K562 (cell line): ENCODE results near the gene NECTIN2. TPM values are rescaled to one million over a fixed set of nuclear protein-coding genes. Genes with fewer than 3 reads are reported as not detected.

ENCODE experiments used
- CAMTA2 ChIP-seq: fragments of 250-450 bp; sonication (Bioruptor Pico); conservative IDR thresholded peaks from 2 replicates; pipeline ENCODE4 v1.5.1; 2022
- CBFB ChIP-seq: sonication (generic); formaldehyde crosslinking; IDR thresholded peaks from 2 replicates; pipeline ENCODE4 v1.4.0; 2020; ENCODE audit warnings: mild to moderate bottlenecking, missing genetic modification reagents
- E2F1 ChIP-seq: sonication (generic); formaldehyde crosslinking; IDR thresholded peaks from 2 replicates; pipeline ENCODE4 v1.8.1; 2023; ENCODE audit warnings: mild to moderate bottlenecking, missing genetic modification reagents, moderate library complexity
- ETV6 ChIP-seq, 3 experiments: fragments of 150-350 bp in 1 of 3; sonication (generic) in 1 of 3; formaldehyde crosslinking in 1 of 3; IDR thresholded peaks; 2 replicates each; pipeline versions ENCODE4 v1.6.1 to v1.8.0; 2014 to 2022; ENCODE audit warnings: borderline replicate concordance in 2 of 3, low read depth in 2 of 3, antibody characterized with exemption in 1 of 3, low read length in 1 of 3, mild to moderate bottlenecking in 1 of 3, missing genetic modification reagents in 1 of 3
- EZH2 ChIP-seq: IDR thresholded peaks from 2 replicates; pipeline ENCODE4 v1.6.1; 2012; ENCODE audit warnings: low read depth, mild to moderate bottlenecking, inconsistent platforms, low read length, borderline replicate concordance
- LARP7 ChIP-seq: fragments of 450-650 bp; IDR thresholded peaks from 2 replicates; pipeline ENCODE4 v1.6.1; 2016
- MBD1 ChIP-seq: fragments of 250-450 bp; sonication (Bioruptor Pico); IDR thresholded peaks from 2 replicates; pipeline ENCODE4 v1.8.0; 2022; ENCODE audit warnings: inconsistent platforms
- MEIS2 ChIP-seq: fragments of 450-650 bp; IDR thresholded peaks from 2 replicates; pipeline ENCODE4 v1.6.1; 2014; ENCODE audit warnings: mild to moderate bottlenecking; ENCODE audit not compliant: partially characterized antibody
- NELFE ChIP-seq: IDR thresholded peaks from 2 replicates; pipeline ENCODE4 v1.6.1; 2011; ENCODE audit warnings: mild to moderate bottlenecking; ENCODE audit not compliant: insufficient read depth, insufficient read length
- NFYB ChIP-seq: IDR thresholded peaks from 2 replicates; pipeline ENCODE4 v1.6.1; 2011; ENCODE audit warnings: mild to moderate bottlenecking, moderate library complexity; ENCODE audit not compliant: insufficient read length; ENCODE audit errors: extremely low read depth
- PCBP1 ChIP-seq: fragments of 200-400 bp; formaldehyde crosslinking; IDR thresholded peaks from 2 replicates; pipeline ENCODE4 v1.6.1; 2018; ENCODE audit warnings: mild to moderate bottlenecking, low read depth, low read length; ENCODE audit not compliant: poor library complexity, severe bottlenecking
- PHF21A ChIP-seq: fragments of 450-650 bp; IDR thresholded peaks from 2 replicates; pipeline ENCODE4 v1.6.1; 2017; ENCODE audit warnings: low read depth, borderline replicate concordance
- PHTF2 ChIP-seq: fragments of 250-450 bp; sonication (Bioruptor Pico); IDR thresholded peaks from 2 replicates; pipeline ENCODE4 v1.5.0; 2021; ENCODE audit warnings: mild to moderate bottlenecking
- POLR2H ChIP-seq: IDR thresholded peaks from 2 replicates; pipeline ENCODE4 v1.6.1; 2016; ENCODE audit warnings: missing genetic modification characterization, low read depth, mild to moderate bottlenecking, control low read depth, missing compliant biosample characterization, moderate library complexity
- RBM22 ChIP-seq: fragments of 200-400 bp; formaldehyde crosslinking; IDR thresholded peaks from 2 replicates; pipeline ENCODE4 v1.6.1; 2018; ENCODE audit warnings: low read length, low read depth; ENCODE audit not compliant: poor library complexity, severe bottlenecking
- RHOXF2B ChIP-seq: fragments of 250-450 bp; sonication (Bioruptor Pico); conservative IDR thresholded peaks from 2 replicates; pipeline ENCODE4 v1.5.1; 2021
- SAP30 ChIP-seq: fragments of 200-600 bp; sonication (generic); IDR thresholded peaks from 2 replicates; pipeline ENCODE4 v1.6.1; 2012; ENCODE audit warnings: borderline replicate concordance, low read depth, mild to moderate bottlenecking, moderate library complexity, low read length, control low read depth, inconsistent platforms; ENCODE audit not compliant: insufficient read depth, poor library complexity, severe bottlenecking
- SRSF7 ChIP-seq: fragments of 200-400 bp; formaldehyde crosslinking; optimal IDR thresholded peaks from 2 replicates; pipeline ENCODE3; 2017; ENCODE audit warnings: mild to moderate bottlenecking, low read depth, low read length
- TAF9B ChIP-seq: fragments of 450-650 bp; IDR thresholded peaks from 2 replicates; pipeline ENCODE4 v1.6.1; 2018; ENCODE audit warnings: mild to moderate bottlenecking; ENCODE audit not compliant: partially characterized antibody
- ZBTB2 ChIP-seq: fragments of 450-650 bp; IDR thresholded peaks from 2 replicates; pipeline ENCODE4 v1.6.1; 2016; ENCODE audit warnings: antibody characterized with exemption
- ZNF280B ChIP-seq: fragments of 250-450 bp; sonication (Bioruptor Pico); IDR thresholded peaks from 2 replicates; pipeline ENCODE4 v1.5.1; 2021; ENCODE audit warnings: mild to moderate bottlenecking
- ZNF75A ChIP-seq: fragments of 450-650 bp; formaldehyde crosslinking; IDR thresholded peaks from 2 replicates; pipeline ENCODE4 v1.4.0; 2020; ENCODE audit warnings: mild to moderate bottlenecking
- polyA plus RNA-seq, 8 experiments: library from polyadenylated mRNA; depleted of rRNA in 4 of 8; stranded (reverse) in 5 of 8; unstranded in 3 of 8; fragments of >200 nt; fragmentation: Nextera tagmentation in 2 of 8; fragmentation: Illumina TruSeq in 1 of 8; extraction: Ambion mirVana in 2 of 8; extraction: Trizol in 1 of 8; gene quantifications; 2 replicates each; pipeline versions ENCODE4 v1.2.1 to v1.2.3, GENCODE V29; 2011 to 2014; ENCODE audit warnings: inconsistent platforms in 1 of 8, missing spikeins in 1 of 8
- total RNA-seq, 7 experiments: library from RNA; depleted of rRNA in 6 of 7; stranded (reverse); fragments of >200 nt in 6 of 7; fragmentation: Illumina TruSeq in 2 of 7; extraction: Trizol in 2 of 7; gene quantifications; 2 replicates each; pipeline versions ENCODE4 v1.2.1 to v1.2.3, GENCODE V29; 2011 to 2021; ENCODE audit warnings: low replicate concordance in 1 of 7

Gene NECTIN2
- total and polyA plus RNA-seq, 9 of the 15 experiments (the other 6 are each of a cell fraction or from before 2014, with no cell fraction given): 3.9 to 94.9 (median 34.9) TPM

- TF ChIP-seq MBD1: no peak
- no peak for TF ChIP-seq ETV6 (IDR thresholded peaks at IDR 0.05; ENCODE audit: borderline replicate concordance in 1 of 2, low read depth in 2 of 2, low read length in 1 of 2)
- TF ChIP-seq ETV6 (CRISPR knock-in tag; IDR thresholded peaks at IDR 0.05; ENCODE audit: borderline replicate concordance): no peak
- no peak for TF ChIP-seq E2F1 (CRISPR knock-in tag)
- no peak for TF ChIP-seq PHTF2 (CRISPR knock-in tag)
- TF ChIP-seq ZNF280B (CRISPR knock-in tag): no peak
- no peak for TF ChIP-seq PHF21A
- no peak for TF ChIP-seq RHOXF2B (CRISPR knock-in tag)
- TF ChIP-seq LARP7: no peak
- TF ChIP-seq EZH2: no peak
- no peak for TF ChIP-seq NELFE
- TF ChIP-seq SAP30: peak; percentile 31
- TF ChIP-seq POLR2H (tag): no peak
- TF ChIP-seq NFYB: no peak
- 0 out of 2 replicates have a peak, but pooled peaks have one; percentile 46 for TF ChIP-seq ZBTB2
- no peak for TF ChIP-seq MEIS2
- TF ChIP-seq PCBP1: no peak
- no peak for TF ChIP-seq TAF9B
- no peak for TF ChIP-seq CAMTA2 (CRISPR knock-in tag)
- TF ChIP-seq RBM22: peak; percentile 27
- no peak for TF ChIP-seq SRSF7
- TF ChIP-seq ZNF75A (CRISPR knock-in tag): no peak
- TF ChIP-seq CBFB (CRISPR knock-in tag): no peak
Measured at GRCh38 chr19:44846455-44847143, 502 bp downstream of the NECTIN2 start (continued).
